Smooth muscle cell (in vitro differentiated cells): ENCODE measurements around the gene SLC16A10. TPM values are rescaled to one million over a fixed set of nuclear protein-coding genes. Genes with fewer than 3 reads are reported as not detected.

ENCODE experiments used
- DNase-seq: peaks from one replicate; lab custom pipeline; 2025; ENCODE audit not compliant: unreplicated experiment; lab: John Stamatoyannopoulos, UW
- H2AFZ ChIP-seq: fragments of 200-600 bp; sonication (generic); 2 replicates; pipeline ENCODE4 v1.6.0; 2016; ENCODE audit warnings: antibody characterized with exemption, low read depth, mild to moderate bottlenecking
- H3F3A ChIP-seq: fragments of 200-600 bp; sonication (generic); 2 replicates; pipeline ENCODE4 v1.6.0; 2017; ENCODE audit warnings: antibody characterized with exemption, low read depth
- H3K27ac ChIP-seq: fragments of 200-600 bp; sonication (generic); 2 replicates; pipeline ENCODE4 v1.5.1; 2016; ENCODE audit warnings: low read depth, mild to moderate bottlenecking
- H3K27me3 ChIP-seq: fragments of 200-600 bp; sonication (generic); 2 replicates; pipeline ENCODE4 v1.6.1; 2016; ENCODE audit warnings: low read depth, mild to moderate bottlenecking
- H3K36me3 ChIP-seq: fragments of 200-600 bp; sonication (generic); 2 replicates; pipeline ENCODE4 v1.5.1; 2016; ENCODE audit warnings: low read depth
- H3K4me1 ChIP-seq: fragments of 200-600 bp; sonication (generic); 2 replicates; pipeline ENCODE4 v1.5.1; 2016; ENCODE audit warnings: low read depth
- H3K4me2 ChIP-seq: fragments of 200-600 bp; sonication (generic); 2 replicates; pipeline ENCODE4 v1.6.0; 2016; ENCODE audit warnings: mild to moderate bottlenecking
- H3K4me3 ChIP-seq: fragments of 200-600 bp; sonication (generic); 2 replicates; pipeline ENCODE4 v1.5.1; 2016; ENCODE audit warnings: mild to moderate bottlenecking
- H3K79me2 ChIP-seq: fragments of 200-600 bp; sonication (generic); 2 replicates; pipeline ENCODE4 v1.6.0; 2016; ENCODE audit warnings: low read depth, mild to moderate bottlenecking
- H3K9ac ChIP-seq: fragments of 200-600 bp; sonication (generic); 2 replicates; pipeline ENCODE4 v1.6.0; 2016; ENCODE audit warnings: low read depth
- H3K9me3 ChIP-seq: fragments of 200-600 bp; sonication (generic); replicated peaks from 2 replicates; pipeline ENCODE4 v1.5.1; 2016; ENCODE audit warnings: low read depth
- H4K20me1 ChIP-seq: fragments of 200-600 bp; sonication (generic); 2 replicates; pipeline ENCODE4 v1.6.0; 2016; ENCODE audit warnings: low read depth
- WGBS: methylation state at CpG from one replicate; pipeline ENCODE4 v1.1.7; 2016; ENCODE audit warnings: low lambda C conversion rate; 5-methylcytosine and 5-hydroxymethylcytosine counted together
- polyA plus RNA-seq: library from polyadenylated mRNA; unstranded; fragments of >200 nt; fragmentation: Nextera tagmentation; extraction: Ambion mirVana; gene quantifications from 2 replicates; pipeline ENCODE4 v1.2.1, GENCODE V29; 2016
- total RNA-seq: library from RNA; depleted of rRNA; stranded (reverse); fragments of >200 nt; gene quantifications from 2 replicates; pipeline ENCODE4 v1.2.3, GENCODE V29; 2014
- TF ChIP-seq, protein P1 (sequence below): fragments of 200-600 bp; sonication (generic); IDR thresholded peaks from 2 replicates; pipeline ENCODE4 v1.5.1; 2017; ENCODE audit warnings: borderline replicate concordance, mild to moderate bottlenecking, antibody characterized with exemption; ENCODE audit not compliant: insufficient read depth, poor library complexity, severe bottlenecking

Gene SLC16A10
- total and polyA plus RNA-seq, 2 experiments from 2014 or later = 0.87 to 1.4 TPM

DNA sequence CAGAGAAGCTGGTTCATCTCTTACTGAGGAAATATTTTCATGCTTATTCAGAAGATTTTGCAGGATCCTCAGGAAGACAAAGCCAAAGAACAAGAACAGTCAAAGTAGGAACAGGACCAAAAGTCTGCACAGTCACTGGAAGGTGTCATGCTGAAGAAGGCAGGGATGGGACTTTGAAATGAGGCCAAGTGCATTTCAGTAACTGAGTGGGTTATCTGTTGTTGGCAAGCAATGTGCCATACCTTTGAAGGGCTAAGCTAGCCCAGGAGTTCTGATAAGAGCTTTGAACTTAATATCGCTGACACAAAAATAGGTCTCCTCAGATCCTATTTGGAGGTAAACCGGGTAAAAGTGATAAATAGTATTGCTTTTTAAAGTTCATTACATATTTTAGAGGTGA lies 31.5 kb downstream of the SLC16A10 start:
- Histone ChIP-seq H3K4me2 (no peak overlapping the region), H3K9ac (no peak overlapping the region), H2AFZ (no peak overlapping the region), H3K36me3 (no peaks in the 10 kb centered on the region), H3K9me3 (no peaks in the 10 kb centered on the region), H3K27ac (no peak overlapping the region), H3K79me2 (no peaks in the 10 kb centered on the region), H3K4me3 (no peak overlapping the region), H3K27me3 (no peaks in the 10 kb centered on the region), H3F3A (no peaks in the 10 kb centered on the region), H3K4me1 (peaks cover 8% of the 10 kb centered on the region), H4K20me1 (no peaks in the 10 kb centered on the region)
- TF ChIP-seq, protein P1, sequence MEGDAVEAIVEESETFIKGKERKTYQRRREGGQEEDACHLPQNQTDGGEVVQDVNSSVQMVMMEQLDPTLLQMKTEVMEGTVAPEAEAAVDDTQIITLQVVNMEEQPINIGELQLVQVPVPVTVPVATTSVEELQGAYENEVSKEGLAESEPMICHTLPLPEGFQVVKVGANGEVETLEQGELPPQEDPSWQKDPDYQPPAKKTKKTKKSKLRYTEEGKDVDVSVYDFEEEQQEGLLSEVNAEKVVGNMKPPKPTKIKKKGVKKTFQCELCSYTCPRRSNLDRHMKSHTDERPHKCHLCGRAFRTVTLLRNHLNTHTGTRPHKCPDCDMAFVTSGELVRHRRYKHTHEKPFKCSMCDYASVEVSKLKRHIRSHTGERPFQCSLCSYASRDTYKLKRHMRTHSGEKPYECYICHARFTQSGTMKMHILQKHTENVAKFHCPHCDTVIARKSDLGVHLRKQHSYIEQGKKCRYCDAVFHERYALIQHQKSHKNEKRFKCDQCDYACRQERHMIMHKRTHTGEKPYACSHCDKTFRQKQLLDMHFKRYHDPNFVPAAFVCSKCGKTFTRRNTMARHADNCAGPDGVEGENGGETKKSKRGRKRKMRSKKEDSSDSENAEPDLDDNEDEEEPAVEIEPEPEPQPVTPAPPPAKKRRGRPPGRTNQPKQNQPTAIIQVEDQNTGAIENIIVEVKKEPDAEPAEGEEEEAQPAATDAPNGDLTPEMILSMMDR = no peak
- WGBS = 83% methylated on average over 2 of the region's 2 CpGs
- DNase-seq = no peak

- Histone ChIP-seq H3K27ac (peak overlapping the region; percentile 34), H3K9ac (no peak overlapping the region), H3K36me3 (no peaks in the 10 kb centered on the region), H2AFZ (no peak overlapping the region), H3K27me3 (no peaks in the 10 kb centered on the region), H3K4me2 (no peak overlapping the region), H3K9me3 (no peaks in the 10 kb centered on the region), H3K4me3 (no peak overlapping the region), H3K4me1 (no peaks in the 10 kb centered on the region), H3F3A (no peaks in the 10 kb centered on the region), H4K20me1 (no peaks in the 10 kb centered on the region), H3K79me2 (no peaks in the 10 kb centered on the region)
- no peak for DNase-seq
- TF ChIP-seq, protein P1 = no peak
- WGBS = 56% methylated on average over 2 of the region's 2 CpGs
These were observed 32.4 kb downstream of the SLC16A10 start for GRCh38 chr6:111119571-111120329.

DNA sequence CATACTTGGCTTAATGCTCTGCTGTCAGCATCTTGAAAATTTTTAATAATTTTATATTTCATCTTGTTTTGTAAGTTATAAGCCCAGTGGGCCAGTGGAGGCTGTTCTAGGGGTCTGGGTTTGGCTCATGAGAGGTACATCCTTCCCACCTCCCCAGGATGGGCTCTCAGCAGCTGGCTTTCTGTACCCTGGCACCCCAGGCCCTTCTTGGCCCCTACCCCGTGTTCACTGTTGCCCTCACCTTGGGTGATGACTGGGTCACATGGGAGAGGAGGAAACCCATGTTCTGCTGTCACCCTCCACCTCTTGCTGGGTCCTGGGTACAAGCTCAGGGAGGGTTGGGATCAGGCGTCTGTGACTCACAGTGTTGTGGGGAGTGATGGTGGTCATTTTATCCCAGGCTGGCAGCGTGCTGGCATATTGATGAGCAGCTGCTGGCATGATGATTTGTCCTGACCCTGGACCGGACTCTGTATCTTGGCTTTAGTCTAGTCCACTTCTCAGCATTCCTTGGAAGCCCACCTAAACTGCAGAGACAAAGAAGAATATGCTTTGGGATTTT lies 34.6 kb downstream of the SLC16A10 start:
- H3F3A ChIP-seq = no peaks in the 10 kb centered on the region
- no peaks in the 10 kb centered on the region for H3K4me1 ChIP-seq
- H3K27me3 ChIP-seq = no peaks in the 10 kb centered on the region
- no peak for DNase-seq
- H3K4me2 ChIP-seq = no peak overlapping the region
- TF ChIP-seq, protein P1 = no peak
- no peak overlapping the region for H3K4me3 ChIP-seq
- no peaks in the 10 kb centered on the region for H4K20me1 ChIP-seq
- H2AFZ ChIP-seq = no peak overlapping the region
- no peaks in the 10 kb centered on the region for H3K79me2 ChIP-seq
- no peaks in the 10 kb centered on the region for H3K36me3 ChIP-seq
- no peaks in the 10 kb centered on the region for H3K9me3 ChIP-seq
- no peak overlapping the region for H3K27ac ChIP-seq
- H3K9ac ChIP-seq = no peak overlapping the region
- 90% methylated on average over 4 of the region's 4 CpGs for WGBS
